ENCODE data around the gene TGM4. TPM values are rescaled to one million over a fixed set of nuclear protein-coding genes. Genes with fewer than 3 reads are reported as not detected.

The TGM4 gene
- total RNA-seq, 4 donors from 2014 or later, result not detected

GRCh38 chr3:44924457-44925084, 50.2 kb downstream of the TGM4 start:
- Histone ChIP-seq H3K27ac (no peak overlapping the region), H3K4me3 (no peak overlapping the region), H3K9me3 (no peaks in the 10 kb centered on the region), H3K27me3 (no peaks in the 10 kb centered on the region), H3K36me3 (peaks cover 0 to 69% (median 0%) of the 10 kb centered on the region in 3 donors), H3K4me1 (no peaks in the 10 kb centered on the region)
- DNase-seq, result no peak
- no peak for TF ChIP-seq POLR2A (IDR thresholded peaks at IDR 0.05)
- TF ChIP-seq, protein P1, sequence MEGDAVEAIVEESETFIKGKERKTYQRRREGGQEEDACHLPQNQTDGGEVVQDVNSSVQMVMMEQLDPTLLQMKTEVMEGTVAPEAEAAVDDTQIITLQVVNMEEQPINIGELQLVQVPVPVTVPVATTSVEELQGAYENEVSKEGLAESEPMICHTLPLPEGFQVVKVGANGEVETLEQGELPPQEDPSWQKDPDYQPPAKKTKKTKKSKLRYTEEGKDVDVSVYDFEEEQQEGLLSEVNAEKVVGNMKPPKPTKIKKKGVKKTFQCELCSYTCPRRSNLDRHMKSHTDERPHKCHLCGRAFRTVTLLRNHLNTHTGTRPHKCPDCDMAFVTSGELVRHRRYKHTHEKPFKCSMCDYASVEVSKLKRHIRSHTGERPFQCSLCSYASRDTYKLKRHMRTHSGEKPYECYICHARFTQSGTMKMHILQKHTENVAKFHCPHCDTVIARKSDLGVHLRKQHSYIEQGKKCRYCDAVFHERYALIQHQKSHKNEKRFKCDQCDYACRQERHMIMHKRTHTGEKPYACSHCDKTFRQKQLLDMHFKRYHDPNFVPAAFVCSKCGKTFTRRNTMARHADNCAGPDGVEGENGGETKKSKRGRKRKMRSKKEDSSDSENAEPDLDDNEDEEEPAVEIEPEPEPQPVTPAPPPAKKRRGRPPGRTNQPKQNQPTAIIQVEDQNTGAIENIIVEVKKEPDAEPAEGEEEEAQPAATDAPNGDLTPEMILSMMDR (IDR thresholded peaks at IDR 0.05), result no peak

DNA sequence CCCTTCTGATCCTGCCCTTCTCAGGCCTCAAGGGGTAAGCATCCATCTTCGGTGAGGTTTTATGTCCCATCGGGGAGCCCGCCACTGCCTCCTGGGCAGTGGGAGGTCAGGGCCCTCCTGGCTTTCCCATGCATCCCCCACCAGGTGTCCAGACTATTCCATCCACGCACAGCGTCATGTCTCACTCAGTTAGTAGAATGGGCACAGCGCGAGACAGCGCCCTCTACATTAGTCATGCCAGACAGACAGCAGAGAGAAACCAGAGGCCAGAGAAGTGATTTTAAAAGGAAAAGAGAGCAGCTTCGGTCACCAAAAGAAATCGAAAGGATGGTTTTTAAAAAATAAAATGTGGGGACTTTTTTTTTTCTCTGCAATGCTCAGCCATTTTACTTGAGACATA, 51.8 kb downstream of the TGM4 start:
- TF ChIP-seq POLR2A (IDR thresholded peaks at IDR 0.05), result no peak
- TF ChIP-seq, protein P1 (IDR thresholded peaks at IDR 0.05), result no peak

GRCh38 chr3:44926921-44927320, 52.5 kb downstream of the TGM4 start:
- TF ChIP-seq, protein P1 (IDR thresholded peaks at IDR 0.05), result no peak
- no peak for TF ChIP-seq POLR2A (IDR thresholded peaks at IDR 0.05)
- Histone ChIP-seq H3K4me1 (no peaks in the 10 kb centered on the region), H3K4me3 (no peak overlapping the region), H3K27me3 (no peaks in the 10 kb centered on the region), H3K9me3 (no peaks in the 10 kb centered on the region), H3K36me3 (peaks cover 0 to 81% (median 0%) of the 10 kb centered on the region in 3 donors), H3K27ac (no peak overlapping the region)
- no peak for DNase-seq

More for the DNA sequence above, 51.8 kb downstream of the TGM4 start:
- no peaks in the 10 kb centered on the region for H3K9me3 ChIP-seq
- no peaks in the 10 kb centered on the region for H3K27me3 ChIP-seq
- H3K36me3 ChIP-seq, result peaks cover 0 to 77% (median 0%) of the 10 kb centered on the region in 3 donors
- no peak overlapping the region for H3K27ac ChIP-seq
- no peaks in the 10 kb centered on the region for H3K4me1 ChIP-seq
- no peak overlapping the region for H3K4me3 ChIP-seq
- DNase-seq, result no peak

GRCh38 chr3:44927371-44927770, 53.0 kb downstream of the TGM4 start:
- H3K4me3 ChIP-seq, result no peak overlapping the region
- no peaks in the 10 kb centered on the region for H3K9me3 ChIP-seq
- DNase-seq, result no peak
- H3K36me3 ChIP-seq, result peaks cover 0 to 81% (median 0%) of the 10 kb centered on the region in 3 donors
- H3K4me1 ChIP-seq, result no peaks in the 10 kb centered on the region
- H3K27me3 ChIP-seq, result no peaks in the 10 kb centered on the region
- H3K27ac ChIP-seq, result no peak overlapping the region
- TF ChIP-seq, protein P1 (IDR thresholded peaks at IDR 0.05), result no peak
- no peak for TF ChIP-seq POLR2A (IDR thresholded peaks at IDR 0.05)

DNA sequence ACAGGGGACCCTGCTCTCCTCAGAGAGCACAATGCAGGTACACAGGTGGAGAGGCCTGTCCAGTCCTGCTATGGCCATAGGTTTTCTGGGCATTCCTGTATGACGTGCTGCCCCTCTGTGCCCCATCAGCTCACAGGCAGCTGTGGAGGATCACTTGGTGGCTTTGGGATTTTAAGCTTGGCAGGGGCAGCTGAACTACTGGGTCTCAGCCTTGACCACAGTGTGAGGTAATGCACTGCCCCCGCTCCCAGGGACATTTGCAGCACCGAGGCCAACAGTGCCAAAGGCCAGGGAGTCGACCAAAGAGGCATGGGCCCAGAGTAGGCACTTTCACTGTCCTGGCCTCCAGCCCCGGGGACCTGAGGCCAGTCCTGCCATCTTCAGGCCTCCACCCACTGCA, 55.4 kb downstream of the TGM4 start:
- Histone ChIP-seq H3K4me3 (no peak overlapping the region), H3K27me3 (no peaks in the 10 kb centered on the region), H3K36me3 (peaks cover 0 to 81% (median 0%) of the 10 kb centered on the region in 3 donors), H3K9me3 (no peaks in the 10 kb centered on the region), H3K27ac (no peak overlapping the region), H3K4me1 (no peaks in the 10 kb centered on the region)
- TF ChIP-seq, protein P1 (IDR thresholded peaks at IDR 0.05), result no peak
- no peak for TF ChIP-seq POLR2A (IDR thresholded peaks at IDR 0.05)
- DNase-seq, result no peak

All from Peyer's patch (tissue), 4 donors.